Sigmoid colon (tissue), 7 donors: ENCODE results near the gene FCHO1. TPM values are rescaled to one million over a fixed set of nuclear protein-coding genes. Genes with fewer than 3 reads are reported as not detected.

Experiments
- DNase-seq: peaks from one replicate; pipeline ENCODE4 v3.0.0-alpha.2; 2019
- H3K27ac ChIP-seq, 4 donors: fragments of 200-600 bp; sonication (generic); one replicate each; pipeline ENCODE4 v1.5.1; 2016 to 2019; ENCODE audit warnings: mild to moderate bottlenecking in 1 of 4
- H3K27me3 ChIP-seq, 3 donors: fragments of 200-600 bp; sonication (generic); one replicate each; pipeline ENCODE4 v1.5.1; 2019; ENCODE audit warnings: mild to moderate bottlenecking in 1 of 3
- H3K36me3 ChIP-seq, 4 donors: fragments of 200-600 bp; sonication (generic); one replicate each; pipeline ENCODE4 v1.5.1; 2016 to 2019
- H3K4me1 ChIP-seq, 4 donors: fragments of 200-600 bp; sonication (generic); one replicate each; pipeline ENCODE4 v1.5.1; 2017 to 2019
- H3K4me3 ChIP-seq, 4 donors: fragments of 200-600 bp; sonication (generic); one replicate each; pipeline ENCODE4 v1.5.1; 2017 to 2019; ENCODE audit warnings: mild to moderate bottlenecking in 2 of 4, moderate library complexity in 1 of 4
- H3K9me3 ChIP-seq, 4 donors: fragments of 200-600 bp in 3 of 4; sonication (generic) in 3 of 4; one replicate each; pipeline versions ENCODE4 v1.5.1 to v1.6.1; 2013 to 2019
- CTCF ChIP-seq, 4 experiments: fragments of 450-650 bp in 3 of 4; fragments of 200-600 bp in 1 of 4; IDR thresholded peaks; one replicate each; pipeline ENCODE4 v1.5.1; 2016 to 2019; ENCODE audit warnings: antibody characterized with exemption in 4 of 4, mild to moderate bottlenecking in 3 of 4, moderate library complexity in 2 of 4
- EP300 ChIP-seq, 4 donors: sonication (generic); formaldehyde crosslinking; IDR thresholded peaks; one replicate each; pipeline ENCODE4 v1.6.1; 2017; ENCODE audit warnings: antibody characterized with exemption in 4 of 4
- POLR2A ChIP-seq, 2 donors: fragments of 450-650 bp; IDR thresholded peaks; one replicate each; pipeline ENCODE4 v1.6.1; 2016; ENCODE audit warnings: antibody characterized with exemption in 2 of 2, mild to moderate bottlenecking in 2 of 2, moderate library complexity in 2 of 2
- POLR2AphosphoS5 ChIP-seq, 4 donors: sonication (generic); formaldehyde crosslinking; IDR thresholded peaks; one replicate each; pipeline ENCODE4 v1.6.1; 2017; ENCODE audit warnings: antibody characterized with exemption in 4 of 4
- WGBS, 2 donors: extraction: QIAGEN DNeasy Blood & Tissue Kit; methylation state at CpG; one replicate each; pipeline ENCODE4 v1.1.7; 2013; 5-methylcytosine and 5-hydroxymethylcytosine counted together
- intact Hi-C: fragments of 100-400 bp; cut with DNase I; formaldehyde crosslinking; loops from one replicate; pipeline ENCODE4 v1.15.1; 2023
- polyA plus RNA-seq, 3 donors: library from polyadenylated mRNA; stranded (reverse); fragments of 200-250 nt; gene quantifications; one replicate each; pipeline ENCODE4 v1.2.3, GENCODE V29; 2013
- total RNA-seq, 4 donors: library from RNA; depleted of rRNA; stranded (reverse); fragments of >200 nt; gene quantifications; one replicate each; pipeline ENCODE4 v1.1.0, GENCODE V29; 2016
- donor health status: healthy with polysubstance abuse.
- donor health status: Bipolar disorder and iron deficiency.
- donor health status: healthy.

FCHO1 gene
- total and polyA plus RNA-seq, 7 donors, result 1.2 to 14.4 (median 3.6) TPM

GRCh38 chr19:17748884-17749638, 2.2 kb upstream of the FCHO1 start:
- no peaks in the 10 kb centered on the region for H3K27me3 ChIP-seq
- peaks cover 0 to 18% (median 10%) of the 10 kb centered on the region in 4 donors for H3K4me1 ChIP-seq
- H3K9me3 ChIP-seq, result no peaks in the 10 kb centered on the region
- intact Hi-C loops, result loop anchor here (10.0 kb wide), 1 partner anchor 106 kb away; the partner anchor contains the start of gene RPL18A
- no peaks in the 10 kb centered on the region for H3K36me3 ChIP-seq
- H3K4me3 ChIP-seq, result no peak overlapping the region
- no peak for DNase-seq
- H3K27ac ChIP-seq, result no peak overlapping the region
- WGBS, 2 donors, result 50 to 76% methylated on average over 6 of the region's 6 CpGs
- no peak for TF ChIP-seq CTCF (IDR thresholded peaks at IDR 0.05)
- TF ChIP-seq POLR2A (IDR thresholded peaks at IDR 0.05), result no peak
- no peak for TF ChIP-seq EP300 (IDR thresholded peaks at IDR 0.05)
- no peak for TF ChIP-seq POLR2AphosphoS5 (IDR thresholded peaks at IDR 0.05)

DNA sequence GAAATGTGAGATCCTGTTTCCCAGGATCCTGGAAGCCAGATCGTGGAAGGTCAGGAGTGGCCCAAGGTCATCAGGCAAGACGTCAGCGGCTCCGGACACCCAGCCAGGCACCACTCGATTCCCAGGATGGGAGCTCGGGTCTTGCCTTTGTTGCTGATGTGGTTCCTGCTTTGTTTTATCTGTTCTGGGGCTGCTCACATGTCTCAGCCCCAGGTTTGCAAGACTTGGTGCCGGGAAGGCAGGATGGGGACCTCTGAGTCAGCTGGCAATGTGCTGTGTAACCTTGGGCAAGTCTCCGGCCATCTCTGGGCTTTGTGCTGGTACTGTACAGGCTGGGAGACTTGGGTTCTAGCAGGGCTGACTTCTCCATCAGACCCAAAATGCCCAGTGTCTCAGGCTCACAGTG, 1.4 kb upstream of the FCHO1 start:
- Histone ChIP-seq H3K9me3 (no peaks in the 10 kb centered on the region), H3K27me3 (no peaks in the 10 kb centered on the region), H3K4me1 (peaks cover 0 to 18% (median 10%) of the 10 kb centered on the region in 4 donors), H3K4me3 (no peak overlapping the region), H3K27ac (peak overlapping the region in 1 of 4 donors; percentile 14), H3K36me3 (no peaks in the 10 kb centered on the region)
- no peak for DNase-seq
- TF ChIP-seq POLR2AphosphoS5 (IDR thresholded peaks at IDR 0.05), result no peak
- TF ChIP-seq EP300 (IDR thresholded peaks at IDR 0.05), result no peak
- TF ChIP-seq POLR2A (IDR thresholded peaks at IDR 0.05), result no peak
- TF ChIP-seq CTCF (IDR thresholded peaks at IDR 0.05), result no peak
- intact Hi-C loops, result loop anchor here (10.0 kb wide), 1 partner anchor 105 kb away; the partner anchor contains the start of gene RPL18A
- 13 to 46% methylated on average over 8 of the region's 8 CpGs for WGBS, 2 donors

GRCh38 chr19:17751912-17752273, 616 bp downstream of the FCHO1 start:
- WGBS, 2 donors, result 55 to 77% methylated on average over 2 of the region's 2 CpGs
- H3K27ac ChIP-seq, result no peak overlapping the region
- H3K4me1 ChIP-seq, result peaks cover 0 to 27% (median 8%) of the 10 kb centered on the region in 4 donors
- no peaks in the 10 kb centered on the region for H3K9me3 ChIP-seq
- H3K27me3 ChIP-seq, result no peaks in the 10 kb centered on the region
- intact Hi-C loops, result no loop called here
- TF ChIP-seq POLR2A (IDR thresholded peaks at IDR 0.05) (no peak), POLR2AphosphoS5 (IDR thresholded peaks at IDR 0.05) (no peak), EP300 (IDR thresholded peaks at IDR 0.05) (no peak), CTCF (IDR thresholded peaks at IDR 0.05) (no peak)
- no peak overlapping the region for H3K4me3 ChIP-seq
- no peaks in the 10 kb centered on the region for H3K36me3 ChIP-seq
- DNase-seq, result no peak

GRCh38 chr19:17752865-17753639, 1.8 kb downstream of the FCHO1 start:
- DNase-seq, result no peak
- H3K4me1 ChIP-seq, result peaks cover 0 to 22% (median 7%) of the 10 kb centered on the region in 4 donors
- intact Hi-C loops, result no loop called here
- no peaks in the 10 kb centered on the region for H3K27me3 ChIP-seq
- H3K4me3 ChIP-seq, result no peak overlapping the region
- TF ChIP-seq POLR2AphosphoS5 (IDR thresholded peaks at IDR 0.05) (no peak), CTCF (IDR thresholded peaks at IDR 0.05) (no peak), EP300 (IDR thresholded peaks at IDR 0.05) (no peak), POLR2A (IDR thresholded peaks at IDR 0.05) (no peak)
- 79 to 86% methylated on average over 7 of the region's 7 CpGs for WGBS, 2 donors
- H3K9me3 ChIP-seq, result no peaks in the 10 kb centered on the region
- no peak overlapping the region for H3K27ac ChIP-seq
- no peaks in the 10 kb centered on the region for H3K36me3 ChIP-seq
